Measurements from ENCODE around the gene FAM13C.

Gene FAM13C

DNA sequence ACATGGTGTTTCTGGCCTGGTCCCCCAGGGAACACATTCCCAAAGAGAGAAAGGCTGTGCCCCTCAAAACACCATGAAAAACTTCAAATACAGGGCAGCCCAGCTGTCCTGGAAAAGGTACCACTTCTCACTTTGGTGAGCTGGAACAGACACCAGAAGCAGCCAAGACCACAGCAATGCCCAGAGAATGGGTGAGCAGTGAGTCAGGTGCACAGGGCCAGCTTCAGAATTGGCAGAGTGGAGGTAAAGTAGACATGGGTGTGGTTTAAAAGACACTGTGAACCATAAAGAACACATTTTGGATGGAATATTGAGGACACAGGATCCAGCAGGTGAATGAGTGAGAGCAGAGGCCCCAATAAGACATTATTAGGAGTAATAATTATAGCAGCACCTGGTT is 51.3 kb downstream of the FAM13C start:
- TF ChIP-seq, protein P1, sequence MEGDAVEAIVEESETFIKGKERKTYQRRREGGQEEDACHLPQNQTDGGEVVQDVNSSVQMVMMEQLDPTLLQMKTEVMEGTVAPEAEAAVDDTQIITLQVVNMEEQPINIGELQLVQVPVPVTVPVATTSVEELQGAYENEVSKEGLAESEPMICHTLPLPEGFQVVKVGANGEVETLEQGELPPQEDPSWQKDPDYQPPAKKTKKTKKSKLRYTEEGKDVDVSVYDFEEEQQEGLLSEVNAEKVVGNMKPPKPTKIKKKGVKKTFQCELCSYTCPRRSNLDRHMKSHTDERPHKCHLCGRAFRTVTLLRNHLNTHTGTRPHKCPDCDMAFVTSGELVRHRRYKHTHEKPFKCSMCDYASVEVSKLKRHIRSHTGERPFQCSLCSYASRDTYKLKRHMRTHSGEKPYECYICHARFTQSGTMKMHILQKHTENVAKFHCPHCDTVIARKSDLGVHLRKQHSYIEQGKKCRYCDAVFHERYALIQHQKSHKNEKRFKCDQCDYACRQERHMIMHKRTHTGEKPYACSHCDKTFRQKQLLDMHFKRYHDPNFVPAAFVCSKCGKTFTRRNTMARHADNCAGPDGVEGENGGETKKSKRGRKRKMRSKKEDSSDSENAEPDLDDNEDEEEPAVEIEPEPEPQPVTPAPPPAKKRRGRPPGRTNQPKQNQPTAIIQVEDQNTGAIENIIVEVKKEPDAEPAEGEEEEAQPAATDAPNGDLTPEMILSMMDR (IDR thresholded peaks at IDR 0.05; ENCODE audit: low read depth, low read length) = no peak
- no peak for DNase-seq (ENCODE audit: extremely low read depth, low read depth)

DNA sequence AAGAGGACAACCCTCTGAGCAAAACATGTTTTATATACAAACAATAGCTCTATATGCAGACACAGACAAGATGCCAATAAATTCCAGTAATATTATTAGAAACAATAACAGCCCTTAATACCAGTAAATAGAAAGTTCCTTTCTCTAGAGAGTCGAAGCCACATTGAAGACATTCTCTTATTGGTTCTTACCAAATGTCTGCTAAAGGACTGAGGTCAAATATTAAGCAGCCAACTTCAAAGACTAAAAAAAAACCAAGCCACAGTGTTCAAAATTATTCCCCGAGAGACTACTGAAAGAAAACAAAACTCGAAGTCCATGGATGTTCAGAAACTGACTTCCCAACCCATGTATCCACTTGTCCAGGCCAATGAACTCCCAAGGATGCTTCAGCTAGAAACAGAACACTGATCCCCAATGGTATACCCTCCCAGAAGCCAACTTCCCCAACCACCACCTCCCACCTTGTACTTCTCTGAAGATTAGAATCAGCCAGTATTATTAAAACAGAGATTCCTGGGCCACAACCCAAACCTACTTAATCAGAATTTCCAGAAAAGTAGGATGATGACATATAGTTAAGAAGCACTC is 51.9 kb downstream of the FAM13C start:
- TF ChIP-seq, protein P1 (IDR thresholded peaks at IDR 0.05; ENCODE audit: low read depth, low read length) = no peak
- DNase-seq (ENCODE audit: extremely low read depth, low read depth) = no peak

DNA sequence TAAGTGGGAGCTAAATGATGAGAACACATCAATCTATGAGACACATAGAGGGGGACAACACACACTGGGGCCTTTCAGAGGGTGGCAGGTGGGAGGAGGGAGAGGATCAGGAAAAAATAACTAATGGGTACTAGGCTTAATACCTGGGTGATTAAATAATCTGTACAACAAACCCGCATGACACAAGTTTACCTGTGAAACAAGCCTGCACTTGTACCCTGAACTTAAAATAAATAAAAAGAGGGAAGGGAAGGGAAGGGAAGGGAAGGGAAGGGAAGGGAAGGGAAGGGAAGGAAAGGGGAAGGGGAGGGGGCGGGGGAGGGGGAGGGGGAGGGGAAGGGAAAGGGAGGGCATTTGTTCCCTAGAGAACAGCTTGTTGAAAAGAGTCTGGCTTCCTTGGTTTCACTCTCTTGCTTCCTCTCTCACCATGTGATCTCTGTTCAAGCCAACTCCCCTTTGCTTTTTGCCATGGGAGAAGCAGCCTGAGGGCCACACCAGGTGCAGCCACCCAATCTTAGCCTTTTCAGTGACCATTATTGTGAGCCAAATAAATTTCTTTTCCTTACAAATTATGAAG is 57.7 kb downstream of the FAM13C start:
- TF ChIP-seq, protein P1 (IDR thresholded peaks at IDR 0.05; ENCODE audit: low read depth, low read length) = no peak
- no peak for DNase-seq (ENCODE audit: extremely low read depth, low read depth)

DNA sequence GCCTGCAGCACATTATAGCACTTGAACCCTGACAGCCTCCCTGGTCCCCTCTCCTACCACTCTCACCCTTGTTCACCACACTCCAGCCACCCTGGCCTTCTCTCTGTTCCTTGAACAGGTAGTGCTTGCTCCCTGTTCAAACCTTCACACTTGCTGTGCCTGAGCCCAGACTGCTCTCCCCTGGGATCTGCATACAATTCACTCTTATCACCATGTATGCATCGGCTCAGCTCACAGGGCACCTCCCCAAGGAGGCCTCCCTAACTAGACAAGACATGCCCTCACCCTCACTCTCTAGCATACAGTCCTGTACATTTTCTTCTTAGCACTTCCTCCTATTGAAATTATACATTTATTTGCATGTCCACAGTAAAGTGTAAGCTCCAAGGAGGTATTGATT is 59.3 kb downstream of the FAM13C start:
- TF ChIP-seq, protein P1 (IDR thresholded peaks at IDR 0.05; ENCODE audit: low read depth, low read length) = no peak
- DNase-seq (ENCODE audit: extremely low read depth, low read depth) = no peak

DNA sequence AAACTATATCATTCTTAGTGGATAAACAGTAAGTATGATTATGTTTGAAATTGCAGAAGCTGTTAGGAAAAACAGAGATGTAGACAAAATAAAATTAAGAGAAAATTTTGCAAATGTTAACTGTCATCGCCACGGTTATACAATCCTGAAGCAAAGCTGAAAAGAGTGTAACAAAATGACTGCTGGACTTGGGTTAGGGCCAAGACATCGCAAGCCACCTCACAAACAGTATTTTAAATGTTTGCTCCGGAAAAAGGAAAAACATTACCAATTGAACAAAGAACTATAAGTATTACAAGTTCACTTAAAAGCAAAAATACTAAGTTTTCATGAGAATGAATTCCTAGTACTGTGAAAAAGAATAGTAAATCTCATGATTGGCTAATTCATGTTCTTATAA is 60.0 kb downstream of the FAM13C start:
- DNase-seq (ENCODE audit: extremely low read depth, low read depth) = no peak
- TF ChIP-seq, protein P1 (IDR thresholded peaks at IDR 0.05; ENCODE audit: low read depth, low read length) = no peak

DNA sequence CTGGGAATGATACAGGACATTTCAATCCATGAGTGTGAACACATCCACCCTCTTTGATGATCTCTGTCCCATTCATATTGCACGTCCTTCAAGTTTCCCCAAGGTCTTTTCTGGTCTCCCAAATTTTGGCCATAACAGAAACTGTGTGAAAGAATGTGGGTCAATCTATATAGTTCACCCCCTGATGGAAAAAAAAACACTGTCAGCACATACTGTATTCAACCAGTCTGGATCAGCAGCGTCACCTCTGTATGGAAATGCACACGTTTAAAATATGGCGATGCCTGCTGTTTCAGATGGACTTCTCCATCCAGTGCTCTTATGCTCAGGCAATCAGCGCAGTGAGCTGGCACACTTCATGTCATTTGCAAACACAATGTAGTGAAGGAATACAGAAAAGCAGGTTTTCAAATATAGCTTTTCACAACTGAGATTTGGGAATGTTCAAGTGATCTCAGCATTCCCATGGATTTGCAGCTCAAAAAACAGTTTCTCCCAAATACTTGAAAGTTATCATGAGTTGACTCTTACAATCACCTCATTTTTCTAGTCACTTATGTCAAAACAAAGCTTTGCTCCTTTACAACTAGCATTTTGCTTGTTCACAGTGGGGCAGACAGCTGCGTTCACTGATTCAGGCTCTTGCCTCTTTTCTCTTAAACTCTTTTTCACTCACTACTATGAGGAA is 61.1 kb downstream of the FAM13C start:
- TF ChIP-seq, protein P1 (IDR thresholded peaks at IDR 0.05; ENCODE audit: low read depth, low read length) = no peak
- DNase-seq (ENCODE audit: extremely low read depth, low read depth) = no peak

DNA sequence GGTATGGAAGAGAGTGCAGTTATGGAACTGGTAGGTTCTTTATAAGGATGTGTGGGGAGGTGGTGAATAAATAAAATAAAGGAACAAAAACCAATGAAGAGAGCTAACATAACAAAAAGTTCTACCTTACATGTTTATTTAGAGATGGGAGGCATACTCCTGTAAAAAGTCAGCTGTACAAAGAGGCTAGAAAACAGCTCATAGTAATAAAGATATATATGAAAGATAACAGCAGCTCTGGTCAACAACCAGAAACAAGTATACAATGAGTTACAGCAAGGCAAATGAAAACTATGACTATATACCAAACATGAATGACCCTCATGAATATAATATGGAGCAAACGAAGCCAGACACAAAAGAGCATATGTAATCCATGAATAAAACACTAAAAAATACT is 62.0 kb downstream of the FAM13C start:
- DNase-seq (ENCODE audit: extremely low read depth, low read depth) = no peak
- TF ChIP-seq, protein P1 (IDR thresholded peaks at IDR 0.05; ENCODE audit: low read depth, low read length) = no peak
